GM12878 (cell line): ENCODE data around the gene LAS1L. TPM values are rescaled to one million over a fixed set of nuclear protein-coding genes. Genes with fewer than 3 reads are reported as not detected.

Source experiments
- ATAC-seq: fragments of 200-7000 bp; cut with Tn5 transposase; 3 replicates; pipeline ENCODE4 v1.9.1; 2020; ENCODE audit warnings: mild to moderate bottlenecking, moderate library complexity
- BruUV-seq: library from RNA; stranded (reverse); fragments of 400-500 nt; replicated peaks from 2 replicates; lab custom pipeline; 2021; lab: Mats Ljungman, UMichigan
- CTCF ChIA-PET: fragments of 300-600 bp; sonication (Branson Sonifier 250); formaldehyde crosslinking; extraction: SDS; loops from one replicate; lab custom pipeline; 2021; ENCODE audit warnings: inconsistent platforms; lab: Yijun Ruan, JAX
- POLR2A ChIA-PET: fragments of 350-600 bp; formaldehyde crosslinking; extraction: SDS; loops from one replicate; lab custom pipeline; 2021; ENCODE audit warnings: inconsistent platforms; lab: Charles Lee
- RAD21 ChIA-PET: fragments of 300-600 bp; sonication (Branson Sonifier 250); formaldehyde crosslinking; loops from one replicate; lab custom pipeline; 2023; ENCODE audit warnings: antibody characterized with exemption; ENCODE audit not compliant: unreplicated experiment; lab: Charles Lee
- SMC1A ChIA-PET: fragments of 300-600 bp; sonication (Branson Sonifier 250); formaldehyde crosslinking; loops from one replicate; lab custom pipeline; 2023; ENCODE audit not compliant: unreplicated experiment, uncharacterized antibody; lab: Charles Lee
- DNase-seq: peaks from one replicate; pipeline ENCODE4 v3.0.0-alpha.2; 2011; ENCODE audit warnings: low read depth, low spot score
- FAIRE-seq: peaks from 3 replicates; lab custom pipeline; 2011; peaks lifted over from hg19 to GRCh38; lab: Jason Lieb, UNC
- H2AFZ ChIP-seq: 2 replicates; pipeline ENCODE4 v1.6.0; 2011; ENCODE audit warnings: low read depth, low read length, control low read depth; ENCODE audit not compliant: control insufficient read depth
- H3K27ac ChIP-seq: 2 replicates; pipeline ENCODE4 v1.5.1; 2011; ENCODE audit warnings: control low read depth; ENCODE audit not compliant: control insufficient read depth, insufficient read depth
- H3K27me3 ChIP-seq, 2 experiments: replicated peaks in 1 of 2; 2 replicates each; pipeline versions ENCODE4 v1.6.0 to v1.6.1; 2011; ENCODE audit warnings: low read length in 1 of 2; ENCODE audit not compliant: control insufficient read depth in 2 of 2, insufficient read depth in 2 of 2
- H3K36me3 ChIP-seq, 2 experiments: 2 replicates each; pipeline ENCODE4 v1.5.1; 2011; ENCODE audit warnings: low read length in 1 of 2; ENCODE audit not compliant: control insufficient read depth in 2 of 2, insufficient read depth in 2 of 2
- H3K4me1 ChIP-seq: 2 replicates; pipeline ENCODE4 v1.6.1; 2011; ENCODE audit warnings: mild to moderate bottlenecking, low read length, moderate library complexity, mixed read lengths; ENCODE audit not compliant: control insufficient read depth, insufficient read depth
- H3K4me2 ChIP-seq: 2 replicates; pipeline ENCODE4 v1.6.0; 2011; ENCODE audit warnings: control low read depth; ENCODE audit not compliant: control insufficient read depth, insufficient read depth
- H3K4me3 ChIP-seq: fragments of 200-600 bp; sonication (generic); 2 replicates; pipeline ENCODE4 v1.5.1; 2016
- H3K79me2 ChIP-seq: 2 replicates; pipeline ENCODE4 v1.6.0; 2011; ENCODE audit warnings: low read length; ENCODE audit not compliant: control insufficient read depth, insufficient read depth
- H3K9ac ChIP-seq: 2 replicates; pipeline ENCODE4 v1.8.0; 2011; ENCODE audit warnings: low read length, control low read depth, mixed read lengths; ENCODE audit not compliant: control insufficient read depth, insufficient read depth
- H3K9me3 ChIP-seq: replicated peaks from 3 replicates; pipeline ENCODE4 v1.5.1; 2011; ENCODE audit warnings: mild to moderate bottlenecking, low read length; ENCODE audit not compliant: control insufficient read depth, insufficient read depth
- H4K20me1 ChIP-seq: 2 replicates; pipeline ENCODE4 v1.6.0; 2011; ENCODE audit not compliant: control insufficient read depth, insufficient read depth
- IKZF2 ChIP-seq, 2 experiments: fragments of 450-650 bp; IDR thresholded peaks; 2 replicates each; pipeline ENCODE4 v1.6.1; 2017; ENCODE audit warnings: mild to moderate bottlenecking in 2 of 2, moderate library complexity in 2 of 2
- NBN ChIP-seq: fragments of 450-650 bp; IDR thresholded peaks from 2 replicates; pipeline ENCODE4 v1.6.1; 2016
- POLR2A ChIP-seq: IDR thresholded peaks from 2 replicates; pipeline ENCODE4 v1.6.1; 2011; ENCODE audit warnings: low read depth, mild to moderate bottlenecking, low read length
- RUNX3 ChIP-seq: IDR thresholded peaks from 2 replicates; pipeline ENCODE4 v1.6.1; 2012; ENCODE audit warnings: low read length, inconsistent platforms
- SMAD1 ChIP-seq: fragments of 450-650 bp; IDR thresholded peaks from 2 replicates; pipeline ENCODE4 v1.6.1; 2018; ENCODE audit warnings: mild to moderate bottlenecking, low read depth; ENCODE audit not compliant: partially characterized antibody
- WGBS: methylation state at CpG from one replicate; pipeline ENCODE4 v1.1.6; 2016; ENCODE audit warnings: low lambda C conversion rate; ENCODE audit not compliant: insufficient replicate concordance, insufficient coverage; ENCODE audit errors: missing lambda C conversion rate; 5-methylcytosine and 5-hydroxymethylcytosine counted together
- in situ Hi-C: fragments of 300-500 bp; cut with MboI; formaldehyde crosslinking; loops from 9 replicates; pipeline ENCODE4 v1.14.3; 2018; ENCODE audit warnings: mixed read lengths
- intact Hi-C: fragments of 100-400 bp; cut with micrococcal nuclease; formaldehyde crosslinking; loops from one replicate; pipeline ENCODE4 v1.14.2; 2022; ENCODE audit not compliant: unreplicated experiment
- polyA plus RNA-seq, 11 experiments: library from polyadenylated mRNA; depleted of rRNA in 4 of 11; unstranded in 6 of 11; stranded (reverse) in 5 of 11; fragments of >200 nt; fragmentation: Nextera tagmentation in 4 of 11; fragmentation: Illumina TruSeq in 1 of 11; extraction: Ambion mirVana in 4 of 11; extraction: Trizol in 1 of 11; gene quantifications; 1 replicate in 1 of 11; 2 replicates in 10 of 11; pipeline versions ENCODE4 v1.2.1 to v1.2.3, GENCODE V29; 2011 to 2016; ENCODE audit warnings: inconsistent platforms in 2 of 11, missing spikeins in 2 of 11, low read depth in 1 of 11
- total RNA-seq, 4 experiments: library from RNA; depleted of rRNA in 3 of 4; stranded (reverse); fragments of >200 nt in 3 of 4; fragmentation: Illumina TruSeq in 1 of 4; extraction: Trizol in 1 of 4; gene quantifications; 2 replicates each; pipeline versions ENCODE4 v1.2.1 to v1.2.3, GENCODE V29; 2013 to 2021
- TF ChIP-seq, protein P1 (sequence below): fragments of 450-650 bp; formaldehyde crosslinking; IDR thresholded peaks from 2 replicates; pipeline ENCODE4 v1.5.0; 2022; ENCODE audit warnings: mild to moderate bottlenecking, missing genetic modification characterization

LAS1L gene
- total and polyA plus RNA-seq, 10 of the 15 experiments (the other 5 are each of a cell fraction or from before 2014, with no cell fraction given), result 27.4 to 100 (median 56.4) TPM

GRCh38 chrX:65517923-65518322, 16.7 kb downstream of the LAS1L start:
- Histone ChIP-seq H3K4me3 (no peak overlapping the region), H3K9me3 (no peaks in the 10 kb centered on the region), H3K27ac (no peak overlapping the region), H3K4me1 (no peaks in the 10 kb centered on the region), H2AFZ (no peak overlapping the region), H4K20me1 (no peaks in the 10 kb centered on the region), H3K9ac (no peak overlapping the region), H3K36me3 (peaks cover 0 to 1% of the 10 kb centered on the region in 2 experiments; a peak in 2 of 4 replicates), H3K4me2 (no peak overlapping the region), H3K79me2 (no peaks in the 10 kb centered on the region), H3K27me3 (no peaks in the 10 kb centered on the region)
- ChIA-PET CTCF (interaction anchor here (1.6 kb wide), 1 partner anchor 11 kb away, joined by 5 read pairs; no protein-coding TSS in a partner anchor), POLR2A (no interaction called here), RAD21 (no interaction called here), SMC1A (no interaction called here)
- intact Hi-C loops (no loop called here), in situ Hi-C loops (no loop called here)
- 62% methylated on average over 3 of the region's 3 CpGs for WGBS
- FAIRE-seq (no peak), ATAC-seq (no peak), DNase-seq (no peak)
- no TSS peak for BruUV-seq
- TF ChIP-seq POLR2A (no peak), SMAD1 (no peak), NBN (no peak), IKZF2 (IDR thresholded peaks at IDR 0.05) (no peak), RUNX3 (no peak)
- TF ChIP-seq, protein P1, sequence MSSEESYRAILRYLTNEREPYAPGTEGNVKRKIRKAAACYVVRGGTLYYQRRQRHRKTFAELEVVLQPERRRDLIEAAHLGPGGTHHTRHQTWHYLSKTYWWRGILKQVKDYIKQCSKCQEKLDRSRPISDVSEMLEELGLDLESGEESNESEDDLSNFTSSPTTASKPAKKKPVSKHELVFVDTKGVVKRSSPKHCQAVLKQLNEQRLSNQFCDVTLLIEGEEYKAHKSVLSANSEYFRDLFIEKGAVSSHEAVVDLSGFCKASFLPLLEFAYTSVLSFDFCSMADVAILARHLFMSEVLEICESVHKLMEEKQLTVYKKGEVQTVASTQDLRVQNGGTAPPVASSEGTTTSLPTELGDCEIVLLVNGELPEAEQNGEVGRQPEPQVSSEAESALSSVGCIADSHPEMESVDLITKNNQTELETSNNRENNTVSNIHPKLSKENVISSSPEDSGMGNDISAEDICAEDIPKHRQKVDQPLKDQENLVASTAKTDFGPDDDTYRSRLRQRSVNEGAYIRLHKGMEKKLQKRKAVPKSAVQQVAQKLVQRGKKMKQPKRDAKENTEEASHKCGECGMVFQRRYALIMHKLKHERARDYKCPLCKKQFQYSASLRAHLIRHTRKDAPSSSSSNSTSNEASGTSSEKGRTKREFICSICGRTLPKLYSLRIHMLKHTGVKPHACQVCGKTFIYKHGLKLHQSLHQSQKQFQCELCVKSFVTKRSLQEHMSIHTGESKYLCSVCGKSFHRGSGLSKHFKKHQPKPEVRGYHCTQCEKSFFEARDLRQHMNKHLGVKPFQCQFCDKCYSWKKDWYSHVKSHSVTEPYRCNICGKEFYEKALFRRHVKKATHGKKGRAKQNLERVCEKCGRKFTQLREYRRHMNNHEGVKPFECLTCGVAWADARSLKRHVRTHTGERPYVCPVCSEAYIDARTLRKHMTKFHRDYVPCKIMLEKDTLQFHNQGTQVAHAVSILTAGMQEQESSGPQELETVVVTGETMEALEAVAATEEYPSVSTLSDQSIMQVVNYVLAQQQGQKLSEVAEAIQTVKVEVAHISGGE (CRISPR knock-in tag), result no peak
